Ishikawa (cell line): ENCODE results near the gene TRMT61B.

Experiments used
- CEBPB ChIP-seq: IDR thresholded peaks from 2 replicates; pipeline ENCODE4 v1.6.1; 2012
- MAX ChIP-seq: IDR thresholded peaks from 2 replicates; pipeline ENCODE4 v1.6.1; 2012
- NFIC ChIP-seq: IDR thresholded peaks from 2 replicates; pipeline ENCODE4 v1.6.1; 2012
- YY1 ChIP-seq: IDR thresholded peaks from 2 replicates; pipeline ENCODE4 v1.6.1; 2012; ENCODE audit warnings: low read depth
- ZBTB7A ChIP-seq: IDR thresholded peaks from 2 replicates; pipeline ENCODE4 v1.6.1; 2012; ENCODE audit warnings: low read depth
- TF ChIP-seq, protein P1 (sequence below): IDR thresholded peaks from 2 replicates; pipeline ENCODE4 v1.6.1; 2012; ENCODE audit warnings: low read depth, mild to moderate bottlenecking

GRCh38 chr2:28905533-28905932, 35.4 kb upstream of the TRMT61B start:
- TF ChIP-seq, protein P1, sequence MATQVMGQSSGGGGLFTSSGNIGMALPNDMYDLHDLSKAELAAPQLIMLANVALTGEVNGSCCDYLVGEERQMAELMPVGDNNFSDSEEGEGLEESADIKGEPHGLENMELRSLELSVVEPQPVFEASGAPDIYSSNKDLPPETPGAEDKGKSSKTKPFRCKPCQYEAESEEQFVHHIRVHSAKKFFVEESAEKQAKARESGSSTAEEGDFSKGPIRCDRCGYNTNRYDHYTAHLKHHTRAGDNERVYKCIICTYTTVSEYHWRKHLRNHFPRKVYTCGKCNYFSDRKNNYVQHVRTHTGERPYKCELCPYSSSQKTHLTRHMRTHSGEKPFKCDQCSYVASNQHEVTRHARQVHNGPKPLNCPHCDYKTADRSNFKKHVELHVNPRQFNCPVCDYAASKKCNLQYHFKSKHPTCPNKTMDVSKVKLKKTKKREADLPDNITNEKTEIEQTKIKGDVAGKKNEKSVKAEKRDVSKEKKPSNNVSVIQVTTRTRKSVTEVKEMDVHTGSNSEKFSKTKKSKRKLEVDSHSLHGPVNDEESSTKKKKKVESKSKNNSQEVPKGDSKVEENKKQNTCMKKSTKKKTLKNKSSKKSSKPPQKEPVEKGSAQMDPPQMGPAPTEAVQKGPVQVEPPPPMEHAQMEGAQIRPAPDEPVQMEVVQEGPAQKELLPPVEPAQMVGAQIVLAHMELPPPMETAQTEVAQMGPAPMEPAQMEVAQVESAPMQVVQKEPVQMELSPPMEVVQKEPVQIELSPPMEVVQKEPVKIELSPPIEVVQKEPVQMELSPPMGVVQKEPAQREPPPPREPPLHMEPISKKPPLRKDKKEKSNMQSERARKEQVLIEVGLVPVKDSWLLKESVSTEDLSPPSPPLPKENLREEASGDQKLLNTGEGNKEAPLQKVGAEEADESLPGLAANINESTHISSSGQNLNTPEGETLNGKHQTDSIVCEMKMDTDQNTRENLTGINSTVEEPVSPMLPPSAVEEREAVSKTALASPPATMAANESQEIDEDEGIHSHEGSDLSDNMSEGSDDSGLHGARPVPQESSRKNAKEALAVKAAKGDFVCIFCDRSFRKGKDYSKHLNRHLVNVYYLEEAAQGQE, result no peak
- TF ChIP-seq ZBTB7A (no peak), YY1 (no peak), CEBPB (peak; percentile 13; the same call in 1 of the 2 replicates), MAX (no peak), NFIC (no peak)
